Transverse colon (tissue), 4 donors: ENCODE measurements around the gene RCAN2. TPM values are rescaled to one million over a fixed set of nuclear protein-coding genes. Genes with fewer than 3 reads are reported as not detected.

Experiments
- DNase-seq: peaks from one replicate; pipeline ENCODE4 v3.0.0-alpha.2; 2019
- H3K27ac ChIP-seq, 4 donors: fragments of 200-600 bp; sonication (generic); 2 replicates each; pipeline ENCODE4 v1.5.1; 2016 to 2018; ENCODE audit warnings: inconsistent platforms in 4 of 4
- H3K27me3 ChIP-seq: fragments of 200-600 bp; sonication (generic); 2 replicates; pipeline ENCODE4 v1.5.1; 2017; ENCODE audit warnings: inconsistent platforms
- H3K36me3 ChIP-seq, 4 donors: fragments of 200-600 bp; sonication (generic); 2 replicates each; pipeline ENCODE4 v1.5.1; 2017 to 2019; ENCODE audit warnings: inconsistent platforms in 4 of 4
- H3K4me1 ChIP-seq, 4 donors: fragments of 200-600 bp; sonication (generic); 2 replicates each; pipeline ENCODE4 v1.5.1; 2017 to 2020; ENCODE audit warnings: inconsistent platforms in 4 of 4
- H3K4me3 ChIP-seq, 4 donors: fragments of 200-600 bp; sonication (generic); 1 replicate in 1 of 4; 2 replicates in 3 of 4; pipeline versions ENCODE4 v1.5.1 to v1.6.1; 2017 to 2019; ENCODE audit warnings: inconsistent platforms in 4 of 4
- H3K9me3 ChIP-seq, 2 donors: fragments of 200-600 bp; sonication (generic); 2 replicates each; pipeline ENCODE4 v1.5.1; 2017 to 2019; ENCODE audit warnings: inconsistent platforms in 2 of 2
- CTCF ChIP-seq, 5 experiments: fragments of 200-600 bp in 3 of 5; fragments of 450-650 bp in 2 of 5; sonication (generic) in 3 of 5; IDR thresholded peaks; 1 replicate in 2 of 5; 2 replicates in 3 of 5; pipeline ENCODE4 v1.5.1; 2016 to 2017; ENCODE audit warnings: antibody characterized with exemption in 5 of 5, inconsistent platforms in 3 of 5, mild to moderate bottlenecking in 2 of 5, moderate library complexity in 1 of 5
- EP300 ChIP-seq: sonication (generic); formaldehyde crosslinking; IDR thresholded peaks from one replicate; pipeline ENCODE4 v1.6.1; 2017; ENCODE audit warnings: antibody characterized with exemption, low read depth
- POLR2A ChIP-seq: fragments of 450-650 bp; IDR thresholded peaks from one replicate; pipeline ENCODE4 v1.6.1; 2016; ENCODE audit warnings: antibody characterized with exemption, mild to moderate bottlenecking, moderate library complexity
- POLR2AphosphoS5 ChIP-seq, 3 donors: sonication (generic); formaldehyde crosslinking; IDR thresholded peaks; one replicate each; pipeline ENCODE4 v1.6.1; 2016; ENCODE audit warnings: antibody characterized with exemption in 3 of 3
- WGBS, 2 donors: methylation state at CpG; one replicate each; pipeline ENCODE4 v1.1.5; 2018; ENCODE audit warnings: low coverage in 1 of 2; 5-methylcytosine and 5-hydroxymethylcytosine counted together
- in situ Hi-C, 4 donors: fragments of 200-750 bp; cut with MboI; loops; one replicate each; pipeline versions ENCODE4 v1.15.0 to v1.15.1; 2017; ENCODE audit warnings: low sequenced_read_pairs in 3 of 4, low pct_ligation_motif_present in 1 of 4, low pct_unique_long_range_greater_than_20kb in 1 of 4
- intact Hi-C: fragments of 100-400 bp; cut with DNase I; formaldehyde crosslinking; loops from one replicate; pipeline ENCODE4 v1.15.1; 2023; ENCODE audit warnings: low total_unique reads
- total RNA-seq, 4 donors: library from RNA; depleted of rRNA; stranded (reverse); fragments of >200 nt; gene quantifications; one replicate each; pipeline ENCODE4 v1.1.0, GENCODE V29; 2016

Gene RCAN2
- total RNA-seq, 4 donors from 2014 or later, result 1.9 to 9.5 (median 7.5) TPM

- no peaks in the 10 kb centered on the region for H3K9me3 ChIP-seq
- WGBS, 2 donors, result 78 to 85% methylated on average over 5 of the region's 5 CpGs
- H3K27me3 ChIP-seq, result no peaks in the 10 kb centered on the region
- no peaks in the 10 kb centered on the region for H3K4me1 ChIP-seq
- H3K27ac ChIP-seq, result no peak overlapping the region
- in situ Hi-C loops, result no loop called here
- no peaks in the 10 kb centered on the region for H3K36me3 ChIP-seq
- no peak for DNase-seq
- TF ChIP-seq CTCF (IDR thresholded peaks at IDR 0.05) (no peak), POLR2AphosphoS5 (IDR thresholded peaks at IDR 0.05) (no peak), POLR2A (no peak)
- intact Hi-C loops, result no loop called here
- H3K4me3 ChIP-seq, result no peak overlapping the region
Observed at GRCh38 chr6:46199387-46199786, 291.9 kb downstream of the RCAN2 start.

DNA sequence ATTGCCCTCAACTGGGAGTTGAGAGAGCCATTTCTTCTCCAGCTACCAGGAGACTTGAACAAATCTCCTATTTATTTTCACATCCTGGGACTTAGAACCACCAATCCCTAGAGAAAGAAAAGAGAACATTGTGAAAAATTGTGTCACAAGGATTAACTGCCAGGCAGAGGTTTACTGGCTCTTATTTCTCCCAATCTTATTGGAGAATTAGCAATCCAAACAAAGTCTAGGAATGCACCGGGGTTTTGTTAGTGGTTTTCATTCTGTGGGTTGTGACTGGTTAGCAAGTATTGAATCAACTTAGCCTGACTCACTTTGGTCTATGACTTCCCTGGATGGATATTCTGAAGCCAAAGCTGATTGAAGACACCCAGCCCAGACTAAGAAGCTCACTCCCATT, 299.3 kb downstream of the RCAN2 start:
- in situ Hi-C loops, result no loop called here
- no peak overlapping the region for H3K4me3 ChIP-seq
- no peak for DNase-seq
- 73 to 90% methylated on average over 1 of the region's 1 CpG for WGBS, 2 donors
- H3K9me3 ChIP-seq, result no peaks in the 10 kb centered on the region
- no peaks in the 10 kb centered on the region for H3K36me3 ChIP-seq
- peaks cover 0 to under 1% (median 0%) of the 10 kb centered on the region in 4 donors for H3K4me1 ChIP-seq
- TF ChIP-seq EP300 (no peak), POLR2A (no peak), POLR2AphosphoS5 (IDR thresholded peaks at IDR 0.05) (no peak), CTCF (IDR thresholded peaks at IDR 0.05) (no peak)
- H3K27me3 ChIP-seq, result no peaks in the 10 kb centered on the region
- H3K27ac ChIP-seq, result no peak overlapping the region
- intact Hi-C loops, result no loop called here

DNA sequence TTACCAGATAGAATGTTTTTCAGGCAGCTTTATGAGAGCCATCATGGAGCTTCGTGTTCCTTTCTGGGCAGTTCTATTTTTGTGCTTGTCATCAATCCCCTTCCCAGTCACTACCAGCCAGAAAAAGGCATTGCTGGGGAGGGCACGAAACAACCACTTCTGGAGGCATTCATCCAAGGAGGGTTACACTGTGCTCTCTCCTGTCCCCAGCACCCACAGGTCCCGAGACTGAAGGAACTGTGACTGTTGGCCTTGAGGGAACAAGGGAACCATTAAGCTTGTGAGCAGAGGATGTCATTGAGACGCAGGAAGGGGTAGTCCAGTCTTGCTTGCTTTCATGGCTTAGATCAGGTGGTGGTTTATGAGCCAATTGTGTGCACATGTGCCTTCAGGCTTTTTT, 300.4 kb downstream of the RCAN2 start:
- no peaks in the 10 kb centered on the region for H3K9me3 ChIP-seq
- intact Hi-C loops, result no loop called here
- no peak for DNase-seq
- H3K4me3 ChIP-seq, result no peak overlapping the region
- in situ Hi-C loops, result no loop called here
- TF ChIP-seq POLR2A (no peak), CTCF (IDR thresholded peaks at IDR 0.05) (no peak), EP300 (no peak), POLR2AphosphoS5 (IDR thresholded peaks at IDR 0.05) (no peak)
- 89 to 92% methylated on average over 2 to 4 of the region's 4 CpGs for WGBS, 2 donors
- peaks cover 0 to 7% (median 0%) of the 10 kb centered on the region in 4 donors for H3K4me1 ChIP-seq
- H3K27ac ChIP-seq, result no peak overlapping the region
- no peaks in the 10 kb centered on the region for H3K36me3 ChIP-seq
- no peaks in the 10 kb centered on the region for H3K27me3 ChIP-seq

- H3K9me3 ChIP-seq, result no peaks in the 10 kb centered on the region
- in situ Hi-C loops (no loop called here), intact Hi-C loops (no loop called here)
- no peaks in the 10 kb centered on the region for H3K36me3 ChIP-seq
- peaks cover 0 to 7% (median 0%) of the 10 kb centered on the region in 4 donors for H3K4me1 ChIP-seq
- no peak for DNase-seq
- WGBS, 2 donors, result 97% methylated on average over 4 of the region's 4 CpGs; no CpG with 5 or more reads in 1 of the 2 donors
- H3K4me3 ChIP-seq, result no peak overlapping the region
- H3K27me3 ChIP-seq, result no peaks in the 10 kb centered on the region
- no peak overlapping the region for H3K27ac ChIP-seq
- no peak for TF ChIP-seq POLR2AphosphoS5 (IDR thresholded peaks at IDR 0.05)
- TF ChIP-seq EP300, result no peak
- TF ChIP-seq CTCF (IDR thresholded peaks at IDR 0.05), result no peak
Observed at GRCh38 chr6:46189726-46190125, 301.5 kb downstream of the RCAN2 start.
